T-helper 2 cell treated with Interferon-gamma antibody and Interleukin-4, amounts not matched to agents 5 μg/mL and 100 μg/mL, for 36 hours (primary cell): ENCODE measurements around the gene TRIM50.
"Not testable (repeated sequence)": the region's sequence is repeated elsewhere in the genome, so short reads cannot be mapped to it uniquely, and the experiment has no call there.

Source experiments
- DNase-seq: peaks from one replicate; pipeline ENCODE4 v3.0.0; 2021; ENCODE audit warnings: low spot score
- H3K27ac Mint-ChIP-seq: one replicate; pipeline ENCODE4 v1.8.0; 2021; ENCODE audit warnings: mild to moderate bottlenecking, mixed read lengths
- H3K27me3 Mint-ChIP-seq: one replicate; pipeline ENCODE4 v1.8.0; 2021; ENCODE audit warnings: low read depth, mixed read lengths
- H3K36me3 Mint-ChIP-seq: one replicate; pipeline ENCODE4 v1.8.0; 2021; ENCODE audit warnings: low read depth, mixed read lengths
- H3K4me1 Mint-ChIP-seq: one replicate; pipeline ENCODE4 v1.8.0; 2021; ENCODE audit warnings: low read depth, mixed read lengths
- H3K4me3 Mint-ChIP-seq: one replicate; pipeline ENCODE4 v1.8.0; 2022; ENCODE audit warnings: mild to moderate bottlenecking, moderate library complexity, mixed read lengths
- H3K9me3 Mint-ChIP-seq: one replicate; pipeline ENCODE4 v1.8.0; 2021; ENCODE audit warnings: mixed read lengths

Gene TRIM50

GRCh38 chr7:73297235-73297634 lies 30.6 kb downstream of the TRIM50 start:
- DNase-seq, H3K9me3 Mint-ChIP-seq, H3K4me1 Mint-ChIP-seq, H3K4me3 Mint-ChIP-seq, H3K27me3 Mint-ChIP-seq, H3K36me3 Mint-ChIP-seq, H3K27ac Mint-ChIP-seq: not testable (repeated sequence)

- H3K36me3 Mint-ChIP-seq = not testable (repeated sequence)
Observed at GRCh38 chr7:73277210-73277609, 50.7 kb downstream of the TRIM50 start.

GRCh38 chr7:73267813-73268212 lies 60.1 kb downstream of the TRIM50 start:
- H3K36me3 Mint-ChIP-seq, H3K9me3 Mint-ChIP-seq, H3K4me3 Mint-ChIP-seq, H3K4me1 Mint-ChIP-seq, DNase-seq, H3K27me3 Mint-ChIP-seq, H3K27ac Mint-ChIP-seq: not testable (repeated sequence)

More at GRCh38 chr7:73277210-73277609, 50.7 kb downstream of the TRIM50 start:
- not testable (repeated sequence) for H3K27me3 Mint-ChIP-seq, H3K9me3 Mint-ChIP-seq, DNase-seq, H3K27ac Mint-ChIP-seq, H3K4me1 Mint-ChIP-seq, H3K4me3 Mint-ChIP-seq

- not testable (repeated sequence) for DNase-seq, H3K27ac Mint-ChIP-seq, H3K4me1 Mint-ChIP-seq, H3K9me3 Mint-ChIP-seq, H3K4me3 Mint-ChIP-seq, H3K27me3 Mint-ChIP-seq, H3K36me3 Mint-ChIP-seq
Observed at GRCh38 chr7:73266719-73267368, 61.0 kb downstream of the TRIM50 start.
